Gastrocnemius medialis (tissue), 4 donors: ENCODE results near the gene SLC38A8. TPM values are rescaled to one million over a fixed set of nuclear protein-coding genes. Genes with fewer than 3 reads are reported as not detected.

ENCODE experiments used
- ATAC-seq, 2 donors: fragments of 150-250 bp; one replicate each; pipeline ENCODE4 v1.9.1; 2016
- DNase-seq, 2 donors: peaks; one replicate each; pipeline ENCODE4 v3.0.0-alpha.2; 2019
- H3K27ac ChIP-seq, 4 donors: fragments of 200-600 bp; sonication (generic); 1 replicate in 1 of 4; 2 replicates in 3 of 4; pipeline ENCODE4 v1.5.1; 2016 to 2018; ENCODE audit warnings: mild to moderate bottlenecking in 2 of 4, moderate library complexity in 1 of 4
- H3K27me3 ChIP-seq, 3 donors: fragments of 200-600 bp; sonication (generic) in 2 of 3; 1 replicate in 1 of 3; 2 replicates in 2 of 3; pipeline versions ENCODE4 v1.5.1 to v1.6.0; 2016 to 2019; ENCODE audit warnings: mild to moderate bottlenecking in 1 of 3, moderate library complexity in 1 of 3
- H3K36me3 ChIP-seq, 2 donors: fragments of 200-600 bp; sonication (generic) in 1 of 2; one replicate each; pipeline ENCODE4 v1.5.1; 2017 to 2018
- H3K4me1 ChIP-seq, 2 donors: fragments of 200-600 bp; sonication (generic) in 1 of 2; one replicate each; pipeline ENCODE4 v1.5.1; 2016 to 2017; ENCODE audit warnings: mild to moderate bottlenecking in 2 of 2
- H3K4me3 ChIP-seq, 4 donors: fragments of 200-600 bp; sonication (generic) in 3 of 4; 1 replicate in 1 of 4; 2 replicates in 3 of 4; pipeline ENCODE4 v1.5.1; 2016 to 2019; ENCODE audit warnings: mild to moderate bottlenecking in 2 of 4
- H3K9me3 ChIP-seq, 3 donors: fragments of 200-600 bp; sonication (generic) in 2 of 3; 1 replicate in 1 of 3; 2 replicates in 2 of 3; pipeline ENCODE4 v1.5.1; 2016 to 2019
- POLR2A ChIP-seq, 2 donors: fragments of 450-650 bp; IDR thresholded peaks; one replicate each; pipeline ENCODE4 v1.6.1; 2017; ENCODE audit warnings: antibody characterized with exemption in 2 of 2, mild to moderate bottlenecking in 2 of 2, moderate library complexity in 2 of 2
- in situ Hi-C, 4 donors: fragments of 200-750 bp; cut with MboI; loops; one replicate each; pipeline versions ENCODE4 v1.15.0 to v1.8.0; 2017; ENCODE audit warnings: low sequenced_read_pairs in 4 of 4
- intact Hi-C: fragments of 100-400 bp; cut with DNase I; formaldehyde crosslinking; loops from one replicate; pipeline ENCODE4 v1.15.1; 2023; ENCODE audit warnings: low total_unique reads
- total RNA-seq, 4 donors: library from RNA; depleted of rRNA; stranded (reverse); fragments of >200 nt; gene quantifications; one replicate each; pipeline versions ENCODE4 v1.1.0 to v1.2.3, GENCODE V29; 2016
- TF ChIP-seq, protein P1 (sequence below), 5 experiments: fragments of 450-650 bp in 3 of 5; fragments of 200-600 bp in 2 of 5; sonication (generic) in 2 of 5; IDR thresholded peaks in 4 of 5; conservative IDR thresholded peaks in 1 of 5; 1 replicate in 4 of 5; 2 replicates in 1 of 5; pipeline ENCODE4 v1.5.1; 2016 to 2019; ENCODE audit warnings: antibody characterized with exemption in 5 of 5, mild to moderate bottlenecking in 3 of 5, moderate library complexity in 3 of 5

The SLC38A8 gene
- total RNA-seq, 4 donors from 2014 or later: not detected

- intact Hi-C loops (no loop called here), in situ Hi-C loops (no loop called here)
- H3K4me3 ChIP-seq: no peak overlapping the region
- H3K36me3 ChIP-seq: no peaks in the 10 kb centered on the region
- H3K9me3 ChIP-seq: no peaks in the 10 kb centered on the region
- no peak overlapping the region for H3K27ac ChIP-seq
- H3K27me3 ChIP-seq: peaks cover 0 to 4% (median 3%) of the 10 kb centered on the region in 3 donors
- H3K4me1 ChIP-seq: peaks cover 0 to 10% of the 10 kb centered on the region in 2 donors
- no peak for DNase-seq
- ATAC-seq: no peak
- no peak for TF ChIP-seq POLR2A (IDR thresholded peaks at IDR 0.05)
- TF ChIP-seq, protein P1, sequence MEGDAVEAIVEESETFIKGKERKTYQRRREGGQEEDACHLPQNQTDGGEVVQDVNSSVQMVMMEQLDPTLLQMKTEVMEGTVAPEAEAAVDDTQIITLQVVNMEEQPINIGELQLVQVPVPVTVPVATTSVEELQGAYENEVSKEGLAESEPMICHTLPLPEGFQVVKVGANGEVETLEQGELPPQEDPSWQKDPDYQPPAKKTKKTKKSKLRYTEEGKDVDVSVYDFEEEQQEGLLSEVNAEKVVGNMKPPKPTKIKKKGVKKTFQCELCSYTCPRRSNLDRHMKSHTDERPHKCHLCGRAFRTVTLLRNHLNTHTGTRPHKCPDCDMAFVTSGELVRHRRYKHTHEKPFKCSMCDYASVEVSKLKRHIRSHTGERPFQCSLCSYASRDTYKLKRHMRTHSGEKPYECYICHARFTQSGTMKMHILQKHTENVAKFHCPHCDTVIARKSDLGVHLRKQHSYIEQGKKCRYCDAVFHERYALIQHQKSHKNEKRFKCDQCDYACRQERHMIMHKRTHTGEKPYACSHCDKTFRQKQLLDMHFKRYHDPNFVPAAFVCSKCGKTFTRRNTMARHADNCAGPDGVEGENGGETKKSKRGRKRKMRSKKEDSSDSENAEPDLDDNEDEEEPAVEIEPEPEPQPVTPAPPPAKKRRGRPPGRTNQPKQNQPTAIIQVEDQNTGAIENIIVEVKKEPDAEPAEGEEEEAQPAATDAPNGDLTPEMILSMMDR (IDR thresholded peaks at IDR 0.05 in 4 of 5, conservative IDR thresholded peaks at IDR 0.05 in 1 of 5): no peak
These were observed 6.5 kb downstream of the SLC38A8 start for GRCh38 chr16:84036131-84036530.

DNA sequence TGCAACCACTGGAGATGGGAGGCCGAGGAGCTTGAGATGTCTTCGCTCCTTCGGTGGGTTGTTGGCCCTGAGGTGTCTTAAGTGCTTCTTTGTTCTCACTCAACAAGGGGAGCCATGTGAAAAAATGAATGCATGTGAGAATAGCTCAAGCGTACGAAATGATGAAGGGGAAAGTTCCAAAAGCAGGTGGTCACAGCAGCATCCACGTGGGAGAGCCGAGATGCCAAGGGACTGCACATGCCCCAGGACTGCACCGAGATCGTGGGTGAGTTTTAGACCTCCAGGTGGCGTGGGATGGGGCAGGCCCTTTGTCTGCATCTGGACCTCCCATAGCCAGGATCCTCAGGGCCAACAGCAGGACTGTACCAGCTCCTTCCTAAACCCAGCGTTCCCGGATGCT is 8.1 kb downstream of the SLC38A8 start:
- peaks cover 0 to 3% (median 0%) of the 10 kb centered on the region in 3 donors for H3K27me3 ChIP-seq
- intact Hi-C loops (no loop called here), in situ Hi-C loops (no loop called here)
- H3K9me3 ChIP-seq: no peaks in the 10 kb centered on the region
- H3K36me3 ChIP-seq: no peaks in the 10 kb centered on the region
- no peak overlapping the region for H3K4me3 ChIP-seq
- no peaks in the 10 kb centered on the region for H3K4me1 ChIP-seq
- TF ChIP-seq, protein P1 (IDR thresholded peaks at IDR 0.05 in 4 of 5, conservative IDR thresholded peaks at IDR 0.05 in 1 of 5): no peak
- TF ChIP-seq POLR2A (IDR thresholded peaks at IDR 0.05): no peak
- ATAC-seq: no peak
- no peak overlapping the region for H3K27ac ChIP-seq
- DNase-seq: no peak

- ATAC-seq (no peak), DNase-seq (no peak)
- Histone ChIP-seq H3K27me3 (peaks cover 0 to under 1% (median 0%) of the 10 kb centered on the region in 3 donors), H3K27ac (no peak overlapping the region), H3K4me3 (no peak overlapping the region), H3K9me3 (no peaks in the 10 kb centered on the region), H3K4me1 (no peaks in the 10 kb centered on the region), H3K36me3 (no peaks in the 10 kb centered on the region)
- in situ Hi-C loops: no loop called here
- TF ChIP-seq POLR2A (IDR thresholded peaks at IDR 0.05): no peak
- TF ChIP-seq, protein P1 (IDR thresholded peaks at IDR 0.05 in 4 of 5, conservative IDR thresholded peaks at IDR 0.05 in 1 of 5): no peak
- intact Hi-C loops: no loop called here
These were observed 9.1 kb downstream of the SLC38A8 start for GRCh38 chr16:84033251-84034195.

DNA sequence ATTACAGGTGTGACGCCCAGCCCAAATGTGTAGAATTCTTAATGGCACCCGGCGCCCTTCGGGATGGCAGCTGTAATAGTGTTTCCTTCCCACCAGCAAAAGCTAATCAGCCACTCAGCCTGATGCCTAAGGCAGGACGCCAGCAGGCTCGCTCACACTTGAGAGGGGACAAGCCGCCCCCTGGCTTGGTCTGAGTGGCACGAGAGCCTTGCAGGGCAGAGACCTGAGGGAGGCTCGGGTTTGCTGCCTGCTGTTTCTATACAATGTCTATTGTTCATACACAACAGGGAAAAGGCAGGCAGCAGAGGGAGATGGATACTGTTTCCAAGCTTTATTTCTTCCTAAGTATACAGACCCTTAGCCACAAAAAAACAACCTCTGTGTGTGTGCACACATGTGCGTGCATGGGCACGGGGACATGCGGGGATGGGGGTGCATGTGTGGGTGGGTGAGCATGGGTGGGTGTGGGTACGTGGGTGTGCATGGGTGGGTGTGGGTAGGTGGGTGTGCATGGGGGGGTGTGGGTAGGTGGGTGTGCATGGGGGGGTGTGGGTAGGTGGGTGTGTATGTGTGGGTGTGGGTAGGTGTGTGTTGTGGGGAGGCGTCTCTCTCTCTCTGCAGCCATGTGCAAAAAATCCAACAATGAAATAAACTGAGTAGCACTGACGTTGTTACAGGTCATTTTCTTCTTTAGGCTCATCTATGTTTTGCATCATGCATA is 10.0 kb downstream of the SLC38A8 start:
- H3K9me3 ChIP-seq: no peaks in the 10 kb centered on the region
- no peaks in the 10 kb centered on the region for H3K27me3 ChIP-seq
- no peaks in the 10 kb centered on the region for H3K4me1 ChIP-seq
- H3K27ac ChIP-seq: no peak overlapping the region
- H3K4me3 ChIP-seq: no peak overlapping the region
- no peak for TF ChIP-seq POLR2A (IDR thresholded peaks at IDR 0.05)
- TF ChIP-seq, protein P1 (IDR thresholded peaks at IDR 0.05 in 4 of 5, conservative IDR thresholded peaks at IDR 0.05 in 1 of 5): no peak
- H3K36me3 ChIP-seq: no peaks in the 10 kb centered on the region
- in situ Hi-C loops: no loop called here
- ATAC-seq (no peak), DNase-seq (no peak)
- intact Hi-C loops: no loop called here
